Activated naive CD8-positive, alpha-beta T cell (primary cell): ENCODE measurements around the gene CARMIL1.
"Not testable (repeated sequence)": the region's sequence is repeated elsewhere in the genome, so short reads cannot be mapped to it uniquely, and the experiment has no call there.

ENCODE experiments used
- H3K27ac Mint-ChIP-seq: one replicate; pipeline ENCODE4 v1.8.0; 2021; ENCODE audit warnings: mixed read lengths
- H3K27me3 Mint-ChIP-seq: one replicate; pipeline ENCODE4 v1.8.0; 2021; ENCODE audit warnings: mixed read lengths
- H3K36me3 Mint-ChIP-seq: one replicate; pipeline ENCODE4 v1.8.0; 2021; ENCODE audit warnings: mixed read lengths
- H3K4me1 Mint-ChIP-seq: one replicate; pipeline ENCODE4 v1.8.0; 2021; ENCODE audit warnings: low read depth, mixed read lengths
- H3K4me3 Mint-ChIP-seq: one replicate; pipeline ENCODE4 v1.8.0; 2021; ENCODE audit warnings: mild to moderate bottlenecking, mixed read lengths
- H3K9me3 Mint-ChIP-seq: one replicate; pipeline ENCODE4 v1.8.0; 2021; ENCODE audit warnings: low read depth, mixed read lengths

The CARMIL1 gene

DNA sequence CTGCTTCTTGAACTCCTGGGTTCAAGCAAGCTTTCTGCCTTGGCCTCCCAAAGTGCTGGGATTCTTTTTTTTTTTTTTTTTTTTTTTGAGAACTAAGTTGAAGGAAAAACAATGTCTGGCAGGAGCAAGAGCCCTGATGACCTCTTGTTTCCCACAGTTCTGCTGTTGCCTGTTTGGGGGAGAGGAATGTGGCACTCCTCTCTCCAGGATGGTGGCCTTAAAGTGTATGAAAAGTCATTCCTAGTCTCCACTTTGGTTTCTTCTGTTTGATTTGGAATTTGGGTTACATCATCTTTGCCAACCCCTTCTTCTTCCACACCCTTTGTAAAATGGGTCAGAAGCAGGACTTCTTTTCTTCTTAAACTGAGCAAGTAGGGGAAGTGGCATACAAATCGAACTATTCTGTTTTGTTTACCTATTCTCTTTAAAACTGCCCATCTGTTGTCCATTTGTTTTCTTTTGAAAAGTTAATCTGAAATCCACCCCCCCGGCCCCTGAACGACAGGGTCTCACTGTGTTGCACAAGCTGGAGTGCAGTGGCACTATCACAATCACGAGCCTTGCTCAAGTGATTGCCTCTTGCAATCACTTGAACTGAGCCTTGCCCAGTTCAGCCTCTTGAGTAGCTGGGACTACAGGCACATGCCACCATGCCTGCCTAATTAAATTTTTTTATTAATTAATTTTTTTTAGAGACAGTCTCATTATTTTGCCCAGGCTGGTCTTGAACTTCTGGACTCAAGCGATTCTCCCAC, 11.3 kb downstream of the CARMIL1 start:
- Mint-ChIP-seq H3K4me3 (no peak overlapping the region), H3K27ac (no peak overlapping the region), H3K27me3 (no peaks in the 10 kb centered on the region), H3K36me3 (peaks cover 3% of the 10 kb centered on the region), H3K4me1 (peaks cover 22% of the 10 kb centered on the region), H3K9me3 (no peaks in the 10 kb centered on the region)

GRCh38 chr6:25292384-25292783, 13.2 kb downstream of the CARMIL1 start:
- peaks cover 40% of the 10 kb centered on the region for H3K4me1 Mint-ChIP-seq
- no peaks in the 10 kb centered on the region for H3K9me3 Mint-ChIP-seq
- no peaks in the 10 kb centered on the region for H3K27me3 Mint-ChIP-seq
- no peak overlapping the region for H3K4me3 Mint-ChIP-seq
- peaks cover 6% of the 10 kb centered on the region for H3K36me3 Mint-ChIP-seq
- H3K27ac Mint-ChIP-seq, result no peak overlapping the region

GRCh38 chr6:25295651-25296050, 16.5 kb downstream of the CARMIL1 start:
- H3K27me3 Mint-ChIP-seq, result no peaks in the 10 kb centered on the region
- no peaks in the 10 kb centered on the region for H3K9me3 Mint-ChIP-seq
- H3K4me3 Mint-ChIP-seq, result no peak overlapping the region
- peaks cover 3% of the 10 kb centered on the region for H3K36me3 Mint-ChIP-seq
- H3K4me1 Mint-ChIP-seq, result peaks cover 38% of the 10 kb centered on the region
- no peak overlapping the region for H3K27ac Mint-ChIP-seq

GRCh38 chr6:25296217-25296905, 17.2 kb downstream of the CARMIL1 start:
- peak overlapping the region; percentile 51 for H3K27ac Mint-ChIP-seq
- H3K4me3 Mint-ChIP-seq, result no peak overlapping the region
- H3K27me3 Mint-ChIP-seq, result no peaks in the 10 kb centered on the region
- peaks cover 3% of the 10 kb centered on the region for H3K36me3 Mint-ChIP-seq
- peaks cover 38% of the 10 kb centered on the region for H3K4me1 Mint-ChIP-seq
- H3K9me3 Mint-ChIP-seq, result no peaks in the 10 kb centered on the region

GRCh38 chr6:25297039-25297441, 17.9 kb downstream of the CARMIL1 start:
- H3K4me1 Mint-ChIP-seq, result peaks cover 34% of the 10 kb centered on the region
- no peaks in the 10 kb centered on the region for H3K27me3 Mint-ChIP-seq
- no peaks in the 10 kb centered on the region for H3K9me3 Mint-ChIP-seq
- H3K36me3 Mint-ChIP-seq, result peaks cover 3% of the 10 kb centered on the region
- no peak overlapping the region for H3K4me3 Mint-ChIP-seq
- H3K27ac Mint-ChIP-seq, result no peak overlapping the region

DNA sequence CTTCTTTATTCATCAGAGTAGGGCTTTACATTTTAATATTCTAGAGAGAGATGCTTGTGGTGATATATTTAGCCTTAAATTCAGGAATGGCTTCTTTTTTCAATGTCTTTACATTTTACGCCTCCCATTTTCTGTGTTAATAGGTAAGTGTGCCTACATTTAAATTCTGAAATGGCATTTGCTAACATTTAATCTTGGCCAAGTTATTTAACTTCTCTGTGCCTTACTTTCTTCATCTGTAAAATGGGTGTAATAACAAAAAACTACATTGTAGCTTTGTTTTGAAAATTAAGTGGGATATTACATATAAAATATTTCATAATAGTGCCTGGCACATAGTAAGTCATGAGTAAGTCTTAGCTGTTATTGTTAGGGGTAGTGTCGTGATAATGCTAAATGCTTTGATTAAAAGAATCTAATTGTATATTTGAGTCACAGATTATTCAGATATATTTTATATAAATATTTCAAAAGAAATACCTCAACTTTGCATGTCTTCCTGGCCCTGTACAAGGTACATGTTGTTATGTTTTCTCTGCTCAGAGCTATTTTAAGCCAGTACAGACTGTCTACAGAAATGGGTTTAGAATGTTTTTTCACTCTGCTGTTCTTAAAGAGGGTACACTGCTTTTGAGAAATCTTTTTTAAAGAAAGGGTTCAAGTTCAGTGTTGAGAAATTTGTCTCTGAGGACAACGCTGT, 18.8 kb downstream of the CARMIL1 start:
- H3K4me3 Mint-ChIP-seq, result no peak overlapping the region
- H3K4me1 Mint-ChIP-seq, result peaks cover 33% of the 10 kb centered on the region
- H3K27me3 Mint-ChIP-seq, result no peaks in the 10 kb centered on the region
- no peak overlapping the region for H3K27ac Mint-ChIP-seq
- H3K36me3 Mint-ChIP-seq, result peaks cover 3% of the 10 kb centered on the region
- no peaks in the 10 kb centered on the region for H3K9me3 Mint-ChIP-seq

DNA sequence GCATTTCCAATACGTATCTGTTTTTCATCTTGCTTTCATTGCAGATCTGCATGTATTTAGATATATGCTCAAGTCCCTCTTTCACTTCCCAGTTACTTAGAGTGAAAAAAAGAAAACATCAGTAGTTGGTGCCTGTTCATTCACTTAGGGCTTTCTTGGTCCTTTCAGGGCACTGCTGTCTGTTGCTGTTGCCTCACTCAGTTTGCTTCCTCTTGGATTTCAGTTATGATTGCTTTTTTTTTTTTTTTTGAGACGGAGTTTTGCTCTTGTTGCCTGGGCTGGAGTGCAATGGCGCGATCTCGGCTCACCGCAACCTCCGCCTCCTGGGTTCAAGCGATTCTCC, 19.3 kb downstream of the CARMIL1 start:
- H3K27me3 Mint-ChIP-seq, H3K36me3 Mint-ChIP-seq, H3K9me3 Mint-ChIP-seq, H3K27ac Mint-ChIP-seq, H3K4me3 Mint-ChIP-seq: not testable (repeated sequence)
- peaks cover 33% of the 10 kb centered on the region for H3K4me1 Mint-ChIP-seq

- Mint-ChIP-seq H3K36me3 (no peaks in the 10 kb centered on the region), H3K4me1 (peaks cover 23% of the 10 kb centered on the region), H3K4me3 (no peak overlapping the region)
These were observed 22.2 kb downstream of the CARMIL1 start for GRCh38 chr6:25301362-25301761.

GRCh38 chr6:25302151-25302550, 23.0 kb downstream of the CARMIL1 start:
- H3K4me1 Mint-ChIP-seq, result peaks cover 19% of the 10 kb centered on the region

More at GRCh38 chr6:25301362-25301761, 22.2 kb downstream of the CARMIL1 start:
- H3K9me3 Mint-ChIP-seq, result no peaks in the 10 kb centered on the region
- H3K27me3 Mint-ChIP-seq, result no peaks in the 10 kb centered on the region
- no peak overlapping the region for H3K27ac Mint-ChIP-seq

GRCh38 chr6:25302677-25303128, 23.5 kb downstream of the CARMIL1 start:
- Mint-ChIP-seq H3K4me1 (peaks cover 19% of the 10 kb centered on the region), H3K9me3 (no peaks in the 10 kb centered on the region), H3K27ac (no peak overlapping the region), H3K36me3 (no peaks in the 10 kb centered on the region), H3K27me3 (no peaks in the 10 kb centered on the region), H3K4me3 (no peak overlapping the region)

More at GRCh38 chr6:25302151-25302550, 23.0 kb downstream of the CARMIL1 start:
- no peaks in the 10 kb centered on the region for H3K9me3 Mint-ChIP-seq
- H3K4me3 Mint-ChIP-seq, result no peak overlapping the region
- no peak overlapping the region for H3K27ac Mint-ChIP-seq
- H3K27me3 Mint-ChIP-seq, result no peaks in the 10 kb centered on the region
- no peaks in the 10 kb centered on the region for H3K36me3 Mint-ChIP-seq

DNA sequence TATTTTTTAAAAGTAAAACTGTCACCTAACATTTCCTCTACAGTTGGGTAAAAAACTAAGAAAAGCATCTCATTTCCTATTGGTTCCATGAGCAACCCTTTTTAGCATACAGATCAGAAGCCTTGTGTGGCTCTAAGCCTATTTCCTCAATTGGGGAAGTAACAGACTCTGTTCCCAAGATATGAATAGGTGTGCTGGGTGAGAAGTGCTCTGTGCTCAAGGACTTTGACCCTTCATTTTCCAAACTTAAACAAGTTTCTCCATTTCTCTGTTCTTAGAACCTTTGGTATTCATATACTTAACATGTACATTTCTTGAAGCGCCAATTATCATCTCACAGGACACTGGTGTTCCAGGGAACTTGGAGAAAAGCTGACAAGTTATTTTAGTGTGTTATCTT, 24.1 kb downstream of the CARMIL1 start:
- H3K9me3 Mint-ChIP-seq, result no peaks in the 10 kb centered on the region
- H3K4me3 Mint-ChIP-seq, result no peak overlapping the region
- H3K4me1 Mint-ChIP-seq, result peaks cover 21% of the 10 kb centered on the region

DNA sequence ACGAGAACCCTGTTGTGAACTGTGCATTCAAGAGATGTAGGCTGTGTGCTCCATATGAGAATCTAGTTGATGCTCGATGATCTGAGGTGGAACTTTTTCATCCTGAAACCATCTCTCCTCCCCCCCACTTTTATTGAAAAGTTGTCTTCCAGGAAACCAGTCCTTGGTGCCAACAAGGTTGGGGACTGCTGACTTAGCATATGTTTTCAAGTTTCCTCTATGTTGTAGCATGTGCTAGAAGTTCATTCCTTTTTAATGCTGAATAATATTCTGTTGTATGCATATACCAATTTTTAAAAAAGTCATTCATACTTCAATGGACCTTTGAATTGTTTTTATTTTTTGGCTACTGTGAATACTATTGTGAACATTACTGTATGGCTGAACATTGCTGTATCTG, 27.2 kb downstream of the CARMIL1 start:
- H3K36me3 Mint-ChIP-seq, result no peaks in the 10 kb centered on the region
- H3K4me3 Mint-ChIP-seq, result no peak overlapping the region
- H3K27ac Mint-ChIP-seq, result no peak overlapping the region
- H3K4me1 Mint-ChIP-seq, result peaks cover 26% of the 10 kb centered on the region
- no peaks in the 10 kb centered on the region for H3K9me3 Mint-ChIP-seq
- H3K27me3 Mint-ChIP-seq, result no peaks in the 10 kb centered on the region

More for the DNA sequence above, 24.1 kb downstream of the CARMIL1 start:
- Mint-ChIP-seq H3K36me3 (no peaks in the 10 kb centered on the region), H3K27ac (no peak overlapping the region), H3K27me3 (no peaks in the 10 kb centered on the region)

DNA sequence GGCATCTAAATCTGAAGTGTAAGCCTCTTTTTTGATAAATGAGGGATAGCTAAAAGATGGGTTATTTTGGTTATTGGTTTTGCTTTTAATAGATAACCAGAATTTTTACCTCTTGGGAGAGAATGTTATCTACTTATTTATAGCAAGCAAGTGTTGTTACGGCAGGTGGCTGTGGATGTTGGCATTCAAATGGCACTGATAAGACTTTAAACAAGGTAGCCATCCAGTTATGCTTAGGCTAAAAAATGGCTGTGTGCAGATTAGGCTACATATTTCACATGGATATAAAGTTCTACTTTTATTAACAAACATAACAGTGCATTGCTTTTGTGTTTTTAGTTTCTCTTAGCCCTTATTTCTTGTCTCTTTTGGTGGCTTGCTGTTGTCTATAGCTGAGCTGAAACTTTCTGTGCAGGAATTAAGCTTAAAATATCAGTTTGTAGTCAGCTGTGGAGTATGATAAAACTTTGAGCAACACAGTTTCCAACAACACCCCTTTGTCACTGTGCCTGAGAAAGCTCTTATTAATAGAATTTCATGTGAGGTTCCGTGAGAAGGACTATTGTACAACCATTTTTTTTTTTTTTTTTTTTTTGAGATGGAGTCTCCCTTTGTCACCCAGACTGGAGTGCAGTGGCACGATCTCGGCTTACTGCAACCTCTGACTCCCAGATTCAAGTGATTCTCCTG, 28.8 kb downstream of the CARMIL1 start:
- H3K9me3 Mint-ChIP-seq, result no peaks in the 10 kb centered on the region
- no peak overlapping the region for H3K27ac Mint-ChIP-seq
- H3K27me3 Mint-ChIP-seq, result no peaks in the 10 kb centered on the region
- no peaks in the 10 kb centered on the region for H3K36me3 Mint-ChIP-seq
- H3K4me1 Mint-ChIP-seq, result peaks cover 38% of the 10 kb centered on the region
- H3K4me3 Mint-ChIP-seq, result no peak overlapping the region

- Mint-ChIP-seq H3K9me3 (no peaks in the 10 kb centered on the region), H3K4me1 (peaks cover 48% of the 10 kb centered on the region), H3K36me3 (no peaks in the 10 kb centered on the region), H3K4me3 (no peak overlapping the region), H3K27ac (no peak overlapping the region), H3K27me3 (no peaks in the 10 kb centered on the region)
These were observed 30.7 kb downstream of the CARMIL1 start for GRCh38 chr6:25309886-25310285.
